Liver (tissue), 9 donors: ENCODE data around the gene EPN3. TPM values are rescaled to one million over a fixed set of nuclear protein-coding genes. Genes with fewer than 3 reads are reported as not detected.

ENCODE experiments used
- DNase-seq: peaks from one replicate; pipeline ENCODE4 v3.0.0-alpha.2; 2017; ENCODE audit warnings: low spot score
- H3K27ac ChIP-seq, 2 donors: one replicate each; pipeline ENCODE4 v1.7.0; 2013; ENCODE audit warnings: inconsistent platforms in 2 of 2, low read length in 2 of 2, control low read depth in 1 of 2, low read depth in 1 of 2, mild to moderate bottlenecking in 1 of 2
- H3K27me3 ChIP-seq, 4 donors: one replicate each; pipeline versions ENCODE4 v1.6.1 to v1.7.0; 2013; ENCODE audit warnings: low read length in 3 of 4, inconsistent platforms in 1 of 4, mild to moderate bottlenecking in 1 of 4, moderate library complexity in 1 of 4; ENCODE audit not compliant: control insufficient read depth in 4 of 4, insufficient read depth in 4 of 4
- H3K36me3 ChIP-seq, 4 donors: one replicate each; pipeline versions ENCODE4 v1.6.1 to v1.7.0; 2013; ENCODE audit warnings: low read length in 3 of 4, mild to moderate bottlenecking in 3 of 4, low read depth in 1 of 4, moderate library complexity in 1 of 4; ENCODE audit not compliant: control insufficient read depth in 4 of 4, insufficient read depth in 3 of 4
- H3K4me1 ChIP-seq, 4 donors: one replicate each; pipeline versions ENCODE4 v1.6.1 to v1.7.0; 2013; ENCODE audit warnings: low read length in 3 of 4, mild to moderate bottlenecking in 3 of 4, moderate library complexity in 1 of 4; ENCODE audit not compliant: control insufficient read depth in 4 of 4, insufficient read depth in 4 of 4
- H3K4me3 ChIP-seq, 3 donors: one replicate each; pipeline versions ENCODE4 v1.6.1 to v1.7.0; 2013; ENCODE audit warnings: low read length in 3 of 3, control low read depth in 1 of 3, low read depth in 1 of 3, mild to moderate bottlenecking in 1 of 3
- H3K9ac ChIP-seq, 2 donors: one replicate each; pipeline ENCODE4 v1.7.0; 2013; ENCODE audit warnings: low read length in 2 of 2, mild to moderate bottlenecking in 2 of 2, moderate library complexity in 2 of 2, control low read depth in 1 of 2, low read depth in 1 of 2
- H3K9me3 ChIP-seq, 4 donors: one replicate each; pipeline versions ENCODE4 v1.6.1 to v1.7.0; 2013; ENCODE audit warnings: low read length in 3 of 4; ENCODE audit not compliant: control insufficient read depth in 4 of 4
- EGR1 ChIP-seq, 2 donors: IDR thresholded peaks; 2 replicates each; pipeline ENCODE4 v1.6.1; 2016 to 2018; ENCODE audit warnings: antibody characterized with exemption in 2 of 2, low read depth in 2 of 2
- FOXA1 ChIP-seq: IDR thresholded peaks from 2 replicates; pipeline ENCODE4 v1.6.1; 2016; ENCODE audit warnings: antibody characterized with exemption
- GABPA ChIP-seq, 2 donors: IDR thresholded peaks in 1 of 2; conservative IDR thresholded peaks in 1 of 2; 2 replicates each; pipeline ENCODE4 v1.6.1; 2016; ENCODE audit warnings: antibody characterized with exemption in 2 of 2, mild to moderate bottlenecking in 1 of 2, moderate library complexity in 1 of 2
- HNF4A ChIP-seq, 2 donors: conservative IDR thresholded peaks; 2 replicates each; pipeline ENCODE4 v1.6.1; 2016; ENCODE audit warnings: antibody characterized with exemption in 2 of 2, mild to moderate bottlenecking in 2 of 2
- HNF4G ChIP-seq: IDR thresholded peaks from 2 replicates; pipeline ENCODE4 v1.6.1; 2016; ENCODE audit warnings: antibody characterized with exemption
- NR2F2 ChIP-seq: IDR thresholded peaks from 2 replicates; pipeline ENCODE4 v1.6.1; 2016; ENCODE audit warnings: antibody characterized with exemption
- RAD21 ChIP-seq, 2 donors: IDR thresholded peaks; 2 replicates each; pipeline ENCODE4 v1.6.1; 2016; ENCODE audit warnings: antibody characterized with exemption in 2 of 2, mild to moderate bottlenecking in 2 of 2
- REST ChIP-seq: IDR thresholded peaks from 2 replicates; pipeline ENCODE4 v1.6.1; 2016; ENCODE audit warnings: antibody characterized with exemption, mild to moderate bottlenecking
- RXRA ChIP-seq, 2 donors: IDR thresholded peaks; 2 replicates each; pipeline ENCODE4 v1.6.1; 2017 to 2018; ENCODE audit warnings: antibody characterized with exemption in 2 of 2, mild to moderate bottlenecking in 1 of 2
- SP1 ChIP-seq: IDR thresholded peaks from 2 replicates; pipeline ENCODE4 v1.6.1; 2018; ENCODE audit warnings: antibody characterized with exemption, mild to moderate bottlenecking
- WGBS: extraction: QIAGEN DNeasy Blood & Tissue Kit; methylation state at CpG from one replicate; pipeline ENCODE4 v1.1.7; 2013; 5-methylcytosine and 5-hydroxymethylcytosine counted together
- polyA plus RNA-seq, 2 donors: library from polyadenylated mRNA; stranded (reverse) in 1 of 2; unstranded in 1 of 2; fragments of 200-250 nt in 1 of 2; fragments of >200 nt in 1 of 2; fragmentation: Nextera tagmentation in 1 of 2; extraction: Ambion mirVana in 1 of 2; gene quantifications; one replicate each; pipeline versions ENCODE4 v1.2.1 to v1.2.3, GENCODE V29; 2013 to 2015
- total RNA-seq, 2 donors: library from RNA; depleted of rRNA; stranded (reverse); fragments of >200 nt; gene quantifications; one replicate each; pipeline ENCODE4 v1.2.3, GENCODE V29; 2014
- TF ChIP-seq, protein P1 (sequence below): IDR thresholded peaks from 2 replicates; pipeline ENCODE4 v1.6.1; 2016; ENCODE audit warnings: antibody characterized with exemption
- TF ChIP-seq, protein P2 (sequence below): IDR thresholded peaks from 2 replicates; pipeline ENCODE4 v1.6.1; 2016; ENCODE audit warnings: antibody characterized with exemption
- TF ChIP-seq, protein P3 (sequence below): fragments of 150-350 bp; IDR thresholded peaks from 2 replicates; pipeline ENCODE4 v1.5.1; 2017; ENCODE audit warnings: improper control_type of control experiment, low read depth, low read length; ENCODE audit not compliant: missing input control
- donor health status: healthy.
- donor health status: healthy.
- donor health status: healthy.
- donor health status: healthy.
- donor health status: healthy.

EPN3 gene
- total and polyA plus RNA-seq, 4 donors, result 0.06 to 0.51 (median 0.33) TPM; not detected in 1

GRCh38 chr17:50484386-50485155, 48.0 kb upstream of the EPN3 start:
- Histone ChIP-seq H3K4me3 (no peak overlapping the region), H3K9me3 (no peaks in the 10 kb centered on the region), H3K27me3 (no peaks in the 10 kb centered on the region), H3K36me3 (peaks cover 13 to 26% (median 20%) of the 10 kb centered on the region in 4 donors), H3K4me1 (peaks cover 0 to 30% (median 21%) of the 10 kb centered on the region in 4 donors), H3K9ac (no peak overlapping the region), H3K27ac (no peak overlapping the region)
- 99% methylated on average over 11 of the region's 11 CpGs for WGBS
- TF ChIP-seq, protein P1, sequence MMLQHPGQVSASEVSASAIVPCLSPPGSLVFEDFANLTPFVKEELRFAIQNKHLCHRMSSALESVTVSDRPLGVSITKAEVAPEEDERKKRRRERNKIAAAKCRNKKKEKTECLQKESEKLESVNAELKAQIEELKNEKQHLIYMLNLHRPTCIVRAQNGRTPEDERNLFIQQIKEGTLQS, result no peak
- TF ChIP-seq GABPA (IDR thresholded peaks at IDR 0.05 in 1 of 2, conservative IDR thresholded peaks at IDR 0.05 in 1 of 2), result no peak
- TF ChIP-seq RXRA (IDR thresholded peaks at IDR 0.05), result no peak
- no peak for TF ChIP-seq REST
- TF ChIP-seq EGR1 (IDR thresholded peaks at IDR 0.05; ENCODE audit: low read depth in 2 of 2), result no peak
- no peak for TF ChIP-seq HNF4A (conservative IDR thresholded peaks at IDR 0.05)
- no peak for TF ChIP-seq NR2F2
- TF ChIP-seq, protein P2, sequence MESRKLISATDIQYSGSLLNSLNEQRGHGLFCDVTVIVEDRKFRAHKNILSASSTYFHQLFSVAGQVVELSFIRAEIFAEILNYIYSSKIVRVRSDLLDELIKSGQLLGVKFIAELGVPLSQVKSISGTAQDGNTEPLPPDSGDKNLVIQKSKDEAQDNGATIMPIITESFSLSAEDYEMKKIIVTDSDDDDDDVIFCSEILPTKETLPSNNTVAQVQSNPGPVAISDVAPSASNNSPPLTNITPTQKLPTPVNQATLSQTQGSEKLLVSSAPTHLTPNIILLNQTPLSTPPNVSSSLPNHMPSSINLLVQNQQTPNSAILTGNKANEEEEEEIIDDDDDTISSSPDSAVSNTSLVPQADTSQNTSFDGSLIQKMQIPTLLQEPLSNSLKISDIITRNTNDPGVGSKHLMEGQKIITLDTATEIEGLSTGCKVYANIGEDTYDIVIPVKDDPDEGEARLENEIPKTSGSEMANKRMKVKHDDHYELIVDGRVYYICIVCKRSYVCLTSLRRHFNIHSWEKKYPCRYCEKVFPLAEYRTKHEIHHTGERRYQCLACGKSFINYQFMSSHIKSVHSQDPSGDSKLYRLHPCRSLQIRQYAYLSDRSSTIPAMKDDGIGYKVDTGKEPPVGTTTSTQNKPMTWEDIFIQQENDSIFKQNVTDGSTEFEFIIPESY, result no peak
- no peak for TF ChIP-seq FOXA1
- no peak for TF ChIP-seq SP1
- TF ChIP-seq RAD21 (IDR thresholded peaks at IDR 0.05), result no peak
- TF ChIP-seq, protein P3, sequence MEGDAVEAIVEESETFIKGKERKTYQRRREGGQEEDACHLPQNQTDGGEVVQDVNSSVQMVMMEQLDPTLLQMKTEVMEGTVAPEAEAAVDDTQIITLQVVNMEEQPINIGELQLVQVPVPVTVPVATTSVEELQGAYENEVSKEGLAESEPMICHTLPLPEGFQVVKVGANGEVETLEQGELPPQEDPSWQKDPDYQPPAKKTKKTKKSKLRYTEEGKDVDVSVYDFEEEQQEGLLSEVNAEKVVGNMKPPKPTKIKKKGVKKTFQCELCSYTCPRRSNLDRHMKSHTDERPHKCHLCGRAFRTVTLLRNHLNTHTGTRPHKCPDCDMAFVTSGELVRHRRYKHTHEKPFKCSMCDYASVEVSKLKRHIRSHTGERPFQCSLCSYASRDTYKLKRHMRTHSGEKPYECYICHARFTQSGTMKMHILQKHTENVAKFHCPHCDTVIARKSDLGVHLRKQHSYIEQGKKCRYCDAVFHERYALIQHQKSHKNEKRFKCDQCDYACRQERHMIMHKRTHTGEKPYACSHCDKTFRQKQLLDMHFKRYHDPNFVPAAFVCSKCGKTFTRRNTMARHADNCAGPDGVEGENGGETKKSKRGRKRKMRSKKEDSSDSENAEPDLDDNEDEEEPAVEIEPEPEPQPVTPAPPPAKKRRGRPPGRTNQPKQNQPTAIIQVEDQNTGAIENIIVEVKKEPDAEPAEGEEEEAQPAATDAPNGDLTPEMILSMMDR, result no peak
- no peak for TF ChIP-seq HNF4G
- no peak for DNase-seq
